Heart left ventricle (tissue), 16 donors: Measurements from ENCODE around the gene S100A1. TPM values are rescaled to one million over a fixed set of nuclear protein-coding genes. Genes with fewer than 3 reads are reported as not detected.

ENCODE experiments used
- ATAC-seq, 4 donors: fragments of 200-7000 bp; cut with Tn5 transposase; one replicate each; pipeline ENCODE4 v1.9.1; 2020 to 2022; ENCODE audit warnings: moderate library complexity in 4 of 4, mild to moderate bottlenecking in 3 of 4, moderate number of reproducible peaks in 1 of 4
- DNase-seq, 5 donors: peaks; one replicate each; pipeline ENCODE4 v3.0.0-alpha.2; 2020
- H3K27ac ChIP-seq, 12 donors: fragments of 200-600 bp; sonication (generic) in 4 of 12; one replicate each; pipeline versions ENCODE4 v1.5.0 to v1.8.0; 2016 to 2022; ENCODE audit warnings: mild to moderate bottlenecking in 2 of 12
- H3K27me3 ChIP-seq, 9 donors: fragments of 200-600 bp; sonication (generic) in 2 of 9; one replicate each; pipeline versions ENCODE4 v1.5.1 to v1.8.0; 2016 to 2022; ENCODE audit warnings: mild to moderate bottlenecking in 3 of 9
- H3K36me3 ChIP-seq, 9 donors: fragments of 200-600 bp; sonication (generic) in 2 of 9; one replicate each; pipeline versions ENCODE4 v1.5.0 to v1.8.0; 2018 to 2022; ENCODE audit warnings: mild to moderate bottlenecking in 2 of 9
- H3K4me1 ChIP-seq, 12 donors: fragments of 200-600 bp; sonication (generic) in 4 of 12; one replicate each; pipeline versions ENCODE4 v1.5.0 to v1.8.0; 2016 to 2022; ENCODE audit warnings: mild to moderate bottlenecking in 3 of 12
- H3K4me3 ChIP-seq, 12 donors: fragments of 200-600 bp; sonication (generic) in 4 of 12; one replicate each; pipeline versions ENCODE4 v1.5.0 to v1.8.0; 2017 to 2022; ENCODE audit warnings: mild to moderate bottlenecking in 9 of 12, moderate library complexity in 4 of 12
- H3K9me3 ChIP-seq, 12 donors: fragments of 200-600 bp; sonication (generic) in 4 of 12; one replicate each; pipeline versions ENCODE4 v1.5.0 to v1.8.0; 2016 to 2022; ENCODE audit warnings: mild to moderate bottlenecking in 1 of 12
- POLR2A ChIP-seq, 2 donors: fragments of 450-650 bp; IDR thresholded peaks; one replicate each; pipeline ENCODE4 v1.6.1; 2017; ENCODE audit warnings: antibody characterized with exemption in 2 of 2, mild to moderate bottlenecking in 2 of 2, moderate library complexity in 2 of 2
- WGBS, 4 donors: extraction: QIAGEN DNeasy Blood & Tissue Kit in 2 of 4; methylation state at CpG; one replicate each; pipeline versions ENCODE4 v1.1.5 to v1.1.7; 2013 to 2018; 5-methylcytosine and 5-hydroxymethylcytosine counted together
- intact Hi-C, 10 donors: fragments of 100-400 bp; cut with DNase I; formaldehyde crosslinking; loops; one replicate each; pipeline versions ENCODE4 v1.11.1 to v1.14.2; 2022
- polyA plus RNA-seq, 2 donors: library from polyadenylated mRNA; stranded (reverse); fragments of 200-250 nt; gene quantifications; one replicate each; pipeline ENCODE4 v1.2.3, GENCODE V29; 2013
- total RNA-seq, 9 donors: library from RNA; depleted of rRNA in 2 of 9; stranded (reverse); fragments of >200 nt in 2 of 9; fragmentation: NEBNext Ultra II Directional in 3 of 9; extraction: Animal tissue kit (Norgen Biotek cat#: 25700) in 3 of 9; gene quantifications; one replicate each; pipeline versions ENCODE4 v1.1.0 to v1.2.4, GENCODE V29; 2016 to 2023
- TF ChIP-seq, protein P1 (sequence below), 12 donors: fragments of 200-600 bp; sonication (generic) in 4 of 12; IDR thresholded peaks; one replicate each; pipeline versions ENCODE4 v1.5.0 to v1.8.0; 2018 to 2022; ENCODE audit warnings: antibody characterized with exemption in 12 of 12, mild to moderate bottlenecking in 5 of 12
- donor health status: ischemic (EF 13 %, LVEDD 7.1; RV severe dilation, severe dysfunction).
- donor health status: healthy with polysubstance abuse.
- donor health status: DM: no; HTN: yes; CAD: no.
- donor health status: DM: no; HTN: no; CAD: no.
- donor health status: ischemic (EF 25% LVEDD 6.9; RV normal size, moderate dysfunction).
- donor health status: ischemic (EF 25% LVEDD 5.7; RV mildly dilated, moderate dysfunction).
- donor health status: healthy.
- donor health status: DM: yes; HTN: yes; CAD: no.
- donor health status: ischemic (EF 35%, LVEDD 5.7; RV mildly dilated, moderate dysfunction).
- donor health status: nonischemic (EF 11% LVEDD 7.7; RV severe dilation, severe dysfunction).
- donor health status: DM: yes; HTN: yes; CAD: no.
- donor health status: PGD.
- donor health status: ischemic (EF 29% LVEDD 5.4; RV normal size, mild dysfunction).
- donor health status: nonischemic (EF 23%, LVEDD 6.1; RV moderate dilation, normal function).

The S100A1 gene
- total and polyA plus RNA-seq, 11 donors: 752 to 3,565 (median 2,114) TPM

DNA sequence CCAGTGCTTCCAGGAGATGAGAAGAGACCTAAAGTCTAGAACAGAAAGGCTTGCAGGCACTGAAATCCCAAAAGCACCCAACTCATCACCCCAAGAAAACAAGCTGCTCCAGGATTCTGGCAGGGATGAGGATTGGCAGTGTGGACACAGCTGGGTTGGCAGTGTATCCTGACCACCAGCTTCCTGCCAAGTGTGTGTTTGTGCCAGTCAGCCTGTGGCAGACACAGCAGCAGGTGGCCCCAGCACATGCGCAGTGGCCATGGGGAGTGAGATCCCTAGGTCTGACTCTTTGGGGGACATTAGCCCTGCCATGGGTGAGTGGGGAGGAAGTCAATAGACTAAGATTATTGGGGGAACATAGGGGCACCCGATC lies 21.6 kb downstream of the S100A1 start:
- Histone ChIP-seq H3K27me3 (no peaks in the 10 kb centered on the region), H3K9me3 (no peaks in the 10 kb centered on the region), H3K4me1 (peaks cover 0 to 46% (median 9%) of the 10 kb centered on the region in 12 donors), H3K27ac (peak overlapping the region in 2 of 12 donors; percentile 12 to 28), H3K4me3 (no peak overlapping the region), H3K36me3 (peaks cover 0 to 27% (median 19%) of the 10 kb centered on the region in 9 donors)
- 70 to 85% (median 81%) methylated on average over 2 of the region's 2 CpGs for WGBS, 4 donors
- no peak for TF ChIP-seq POLR2A (IDR thresholded peaks at IDR 0.05)
- TF ChIP-seq, protein P1, sequence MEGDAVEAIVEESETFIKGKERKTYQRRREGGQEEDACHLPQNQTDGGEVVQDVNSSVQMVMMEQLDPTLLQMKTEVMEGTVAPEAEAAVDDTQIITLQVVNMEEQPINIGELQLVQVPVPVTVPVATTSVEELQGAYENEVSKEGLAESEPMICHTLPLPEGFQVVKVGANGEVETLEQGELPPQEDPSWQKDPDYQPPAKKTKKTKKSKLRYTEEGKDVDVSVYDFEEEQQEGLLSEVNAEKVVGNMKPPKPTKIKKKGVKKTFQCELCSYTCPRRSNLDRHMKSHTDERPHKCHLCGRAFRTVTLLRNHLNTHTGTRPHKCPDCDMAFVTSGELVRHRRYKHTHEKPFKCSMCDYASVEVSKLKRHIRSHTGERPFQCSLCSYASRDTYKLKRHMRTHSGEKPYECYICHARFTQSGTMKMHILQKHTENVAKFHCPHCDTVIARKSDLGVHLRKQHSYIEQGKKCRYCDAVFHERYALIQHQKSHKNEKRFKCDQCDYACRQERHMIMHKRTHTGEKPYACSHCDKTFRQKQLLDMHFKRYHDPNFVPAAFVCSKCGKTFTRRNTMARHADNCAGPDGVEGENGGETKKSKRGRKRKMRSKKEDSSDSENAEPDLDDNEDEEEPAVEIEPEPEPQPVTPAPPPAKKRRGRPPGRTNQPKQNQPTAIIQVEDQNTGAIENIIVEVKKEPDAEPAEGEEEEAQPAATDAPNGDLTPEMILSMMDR (IDR thresholded peaks at IDR 0.05): no peak
- DNase-seq (peak in 4 of 5 donors; percentile 46 to 82 (median 78)), ATAC-seq (peak; percentile 57 to 87 (median 76))
- intact Hi-C loops: loop anchor here in 2 of 10 donors (5.0 to 10.0 kb wide), 2 partner anchors 48 to 75 kb away; no protein-coding TSS in a partner anchor

DNA sequence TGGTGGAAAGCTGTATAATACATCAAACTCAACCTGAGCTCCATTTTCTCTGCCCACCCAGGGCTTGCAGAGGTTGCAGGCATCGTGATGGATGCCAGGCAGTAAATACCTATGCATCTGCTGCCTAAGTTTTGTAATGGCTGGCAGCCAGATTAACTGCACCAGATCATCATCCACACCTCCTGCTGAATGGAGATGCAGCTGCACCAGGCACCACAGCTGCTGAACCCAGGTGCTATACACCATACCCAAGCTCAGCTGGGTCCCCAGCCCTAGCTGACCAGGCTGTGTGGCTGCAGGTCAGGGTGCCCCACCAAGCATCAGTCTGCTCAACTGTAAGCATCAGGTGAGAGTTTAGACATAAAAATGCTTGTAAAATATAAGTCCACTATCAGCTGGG lies 23.5 kb downstream of the S100A1 start:
- Histone ChIP-seq H3K27ac (no peak overlapping the region), H3K36me3 (peaks cover 0 to 8% (median under 1%) of the 10 kb centered on the region in 9 donors), H3K4me1 (peaks cover 0 to 28% (median 9%) of the 10 kb centered on the region in 12 donors), H3K9me3 (no peaks in the 10 kb centered on the region), H3K27me3 (no peaks in the 10 kb centered on the region), H3K4me3 (no peak overlapping the region)
- TF ChIP-seq POLR2A (IDR thresholded peaks at IDR 0.05): no peak
- TF ChIP-seq, protein P1 (IDR thresholded peaks at IDR 0.05): no peak
- no peak for ATAC-seq
- intact Hi-C loops: loop anchor here in 2 of 10 donors (5.0 to 10.0 kb wide), 2 partner anchors 49 to 77 kb away; no protein-coding TSS in a partner anchor
- DNase-seq: no peak
- WGBS, 4 donors: 83 to 94% (median 88%) methylated on average over 1 of the region's 1 CpG

DNA sequence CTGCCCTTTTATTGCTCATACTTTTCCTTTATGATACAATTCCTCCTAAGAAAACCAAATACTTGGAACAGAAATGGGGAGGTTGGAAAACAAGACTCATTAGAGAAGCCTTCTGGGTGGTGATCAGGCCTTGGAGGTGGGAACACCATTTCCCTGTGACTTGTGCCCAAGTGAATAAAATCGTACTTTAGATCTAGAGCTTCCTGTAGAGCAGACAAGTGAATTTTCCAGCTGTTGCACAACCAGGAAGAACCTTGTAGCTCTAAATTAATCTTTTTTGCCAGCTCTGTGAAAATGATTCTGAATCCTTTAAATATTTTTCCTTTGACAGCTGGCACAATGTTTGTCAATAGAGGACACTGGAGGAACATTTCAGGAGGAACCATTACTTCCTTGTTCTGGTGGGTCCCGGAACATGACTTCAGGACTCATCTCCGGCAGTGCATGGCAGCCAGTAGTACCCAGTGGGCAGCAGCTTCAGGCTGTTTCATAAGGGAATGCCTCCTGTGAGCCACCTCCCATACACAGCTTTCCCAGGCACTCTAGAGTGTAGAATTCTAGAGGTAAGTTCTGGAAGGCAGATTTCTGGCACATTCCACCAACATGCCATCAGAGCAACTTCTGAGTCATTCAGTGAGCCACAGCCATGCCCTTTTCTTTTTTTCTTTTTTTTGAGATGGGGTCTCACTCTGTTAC lies 24.7 kb downstream of the S100A1 start:
- H3K36me3 ChIP-seq: no peaks in the 10 kb centered on the region
- peaks cover 0 to 23% (median 8%) of the 10 kb centered on the region in 12 donors for H3K4me1 ChIP-seq
- ATAC-seq (peak in 2 of 4 donors; percentile 26 to 29), DNase-seq (no peak)
- 39 to 65% (median 57%) methylated on average over 3 of the region's 3 CpGs for WGBS, 4 donors
- intact Hi-C loops: loop anchor here in 2 of 10 donors (5.0 to 10.0 kb wide), 2 partner anchors 51 to 78 kb away; no protein-coding TSS in a partner anchor
- no peak for TF ChIP-seq POLR2A (IDR thresholded peaks at IDR 0.05)
- H3K27me3 ChIP-seq: no peaks in the 10 kb centered on the region
- no peak overlapping the region for H3K4me3 ChIP-seq
- peak overlapping the region in 11 of 12 donors; percentile 4 to 82 (median 43) for H3K27ac ChIP-seq
- no peaks in the 10 kb centered on the region for H3K9me3 ChIP-seq

DNA sequence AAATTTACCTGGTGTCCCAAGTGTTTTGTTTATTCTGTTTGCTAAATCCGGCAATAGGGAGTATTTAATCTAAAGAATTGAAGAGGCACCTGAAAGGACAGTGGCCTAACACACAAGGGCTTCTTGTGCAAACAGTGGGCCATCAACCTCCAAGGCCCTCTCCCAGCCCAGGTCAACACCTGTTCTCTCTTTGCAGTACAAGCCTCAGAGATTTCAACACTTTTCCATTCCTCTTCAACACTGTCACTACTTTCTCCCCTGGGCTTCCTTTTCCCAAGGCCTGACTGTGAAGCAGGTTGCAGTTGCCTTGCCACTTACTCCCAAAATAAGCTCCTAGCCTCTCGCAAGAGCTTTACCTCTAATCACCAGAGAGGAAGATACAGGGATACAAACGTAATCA lies 27.1 kb downstream of the S100A1 start:
- H3K27ac ChIP-seq: no peak overlapping the region

More for the DNA sequence above, 27.1 kb downstream of the S100A1 start:
- ATAC-seq (no peak), DNase-seq (no peak)
- intact Hi-C loops: loop anchor here in 1 of 10 donors (10.0 kb wide), 1 partner anchor 81 kb away; no protein-coding TSS in a partner anchor
- TF ChIP-seq, protein P1 (IDR thresholded peaks at IDR 0.05): no peak
- TF ChIP-seq POLR2A (IDR thresholded peaks at IDR 0.05): no peak
- no peaks in the 10 kb centered on the region for H3K9me3 ChIP-seq
- no peak overlapping the region for H3K4me3 ChIP-seq
- peaks cover 0 to 29% (median 14%) of the 10 kb centered on the region in 12 donors for H3K4me1 ChIP-seq
- 85 to 94% (median 90%) methylated on average over 3 of the region's 3 CpGs for WGBS, 4 donors
- H3K36me3 ChIP-seq: peaks cover 0 to 8% (median 2%) of the 10 kb centered on the region in 9 donors
- H3K27me3 ChIP-seq: no peaks in the 10 kb centered on the region
